GM12875 (cell line): ENCODE measurements around the gene ZMYM5.
A peak's percentile ranks its signal among the peaks of the same experiment; 100 is the strongest.
"Not testable (repeated sequence)": the region's sequence is repeated elsewhere in the genome, so short reads cannot be mapped to it uniquely, and the experiment has no call there.

Experiments used
- H3K4me3 ChIP-seq: one replicate; pipeline ENCODE4 v1.5.1; 2011; ENCODE audit warnings: low read depth, low read length, control low read depth
- CTCF ChIP-seq: IDR thresholded peaks from 2 replicates; pipeline ENCODE4 v1.5.1; 2011; ENCODE audit warnings: low read depth, mild to moderate bottlenecking, control low read depth, inconsistent platforms, low read length, moderate library complexity, borderline replicate concordance; ENCODE audit not compliant: insufficient read depth

The ZMYM5 gene

GRCh38 chr13:19881641-19882040 lies 18.2 kb upstream of the ZMYM5 start:
- no peak overlapping the region for H3K4me3 ChIP-seq
- no peak for TF ChIP-seq CTCF

- TF ChIP-seq CTCF = peak; percentile 59
- peak overlapping the region; percentile 87 for H3K4me3 ChIP-seq
Measured at GRCh38 chr13:19864746-19865309, 1.4 kb upstream of the ZMYM5 start.

GRCh38 chr13:19864024-19864745 lies 736 bp upstream of the ZMYM5 start:
- peak overlapping the region; percentile 87 for H3K4me3 ChIP-seq
- TF ChIP-seq CTCF = no peak

- H3K4me3 ChIP-seq = peak overlapping the region; percentile 80
- TF ChIP-seq CTCF = no peak
Measured at GRCh38 chr13:19862481-19863313, 752 bp downstream of the ZMYM5 start.

GRCh38 chr13:19861762-19862161 lies 1.7 kb downstream of the ZMYM5 start:
- TF ChIP-seq CTCF = no peak
- peak overlapping the region; percentile 80 for H3K4me3 ChIP-seq

GRCh38 chr13:19860884-19861655 lies 2.4 kb downstream of the ZMYM5 start:
- H3K4me3 ChIP-seq = no peak overlapping the region

GRCh38 chr13:19857637-19858036 lies 5.8 kb downstream of the ZMYM5 start:
- H3K4me3 ChIP-seq = not testable (repeated sequence)

More at GRCh38 chr13:19860884-19861655, 2.4 kb downstream of the ZMYM5 start:
- no peak for TF ChIP-seq CTCF
